Stimulated activated CD4-positive, alpha-beta T cell treated with anti-CD3 and anti-CD28 coated beads, Interleukin-12 subunit alpha, Interleukin-12 subunit beta, amount 100 ng/mL, for 48 hours (primary cell): ENCODE results near the gene TECR.
"Not testable (repeated sequence)": the region's sequence is repeated elsewhere in the genome, so short reads cannot be mapped to it uniquely, and the experiment has no call there.

Source experiments
- DNase-seq, 3 donors: peaks; one replicate each; pipeline ENCODE4 v3.0.0-alpha.2; 2020; ENCODE audit warnings: low read depth in 2 of 3, low spot score in 1 of 3

Gene TECR

DNA sequence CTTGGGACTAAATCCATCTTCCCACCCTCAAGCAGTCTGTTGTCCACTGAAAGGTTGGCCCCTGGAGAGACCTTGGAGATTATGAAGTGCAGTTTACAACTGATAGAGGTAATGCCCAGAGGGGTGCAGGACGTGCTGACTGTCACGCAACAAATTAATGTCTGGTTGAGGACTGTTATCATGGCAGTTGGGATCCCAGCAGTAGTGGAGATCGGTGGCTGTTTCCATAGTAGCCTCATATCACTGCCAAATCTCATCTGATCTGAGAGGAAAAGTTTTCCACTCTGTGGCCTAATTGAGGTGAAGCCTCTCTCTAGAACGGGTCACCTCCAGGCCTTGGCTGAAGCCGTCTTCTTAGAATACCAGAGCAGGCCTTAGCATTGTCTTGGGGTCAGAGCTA lies 4.1 kb downstream of the TECR start:
- no peak for DNase-seq

DNA sequence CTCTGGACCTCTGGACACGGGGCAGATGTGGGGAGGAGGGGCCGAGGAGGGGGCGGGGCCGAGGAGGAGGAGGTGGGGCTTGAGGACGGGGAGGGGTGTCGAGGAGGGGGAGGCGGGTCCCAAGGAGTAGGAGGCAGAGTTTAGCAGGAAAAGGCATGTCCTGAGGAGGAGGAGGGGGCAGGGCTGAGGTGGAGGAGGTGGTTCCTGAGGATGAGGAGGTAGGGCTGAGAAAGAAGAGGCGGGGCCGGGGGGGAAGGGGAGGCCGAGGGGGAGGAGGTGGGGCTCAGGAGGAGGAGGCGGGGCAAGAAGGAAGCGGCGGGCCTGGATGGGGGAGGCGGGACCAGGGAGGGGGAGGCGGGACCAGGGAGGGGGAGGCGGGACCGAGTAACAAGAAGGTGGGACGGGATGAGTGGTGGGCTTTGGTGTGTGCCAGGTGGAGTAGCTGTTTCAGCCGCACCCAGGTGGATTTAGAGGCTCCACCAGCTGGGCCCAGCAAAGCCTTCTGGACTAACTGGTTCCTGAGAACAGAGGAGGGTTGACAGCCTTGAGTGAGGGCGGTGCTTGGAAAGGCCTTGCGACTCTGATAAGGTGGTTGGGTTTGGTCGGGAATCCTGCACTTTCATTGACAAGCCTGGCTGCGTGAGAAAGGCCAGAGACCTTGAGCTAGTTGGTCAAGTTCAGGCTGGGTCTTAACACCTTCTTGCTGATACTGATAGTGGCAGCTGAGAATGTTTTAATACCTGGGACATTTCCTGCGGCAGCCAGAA lies 7.7 kb downstream of the TECR start:
- peak in 2 of 3 donors; percentile 30 to 42 for DNase-seq

- DNase-seq: no peak
Measured at GRCh38 chr19:14540741-14541525, 11.5 kb downstream of the TECR start.

DNA sequence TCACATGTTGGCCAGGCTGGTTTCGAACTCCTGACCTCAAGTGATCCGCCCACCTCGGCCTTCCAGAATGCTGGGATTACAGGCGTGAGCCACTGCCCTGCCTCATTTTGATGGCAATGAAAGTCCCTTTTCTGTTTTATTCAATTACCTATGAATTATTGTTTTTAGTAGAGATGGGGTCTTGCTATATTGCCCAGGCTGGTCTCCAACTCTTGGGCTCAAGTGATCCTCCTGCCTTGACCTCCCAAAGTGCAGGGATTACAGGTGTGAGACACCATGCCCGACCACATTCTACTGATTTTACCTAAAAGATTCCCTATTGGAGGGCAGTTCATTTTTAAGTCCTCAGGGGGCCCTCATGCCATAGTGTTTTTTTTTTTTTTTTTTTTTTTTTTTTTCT lies 12.6 kb downstream of the TECR start:
- not testable (repeated sequence) for DNase-seq

GRCh38 chr19:14542711-14543328 lies 13.4 kb downstream of the TECR start:
- DNase-seq: no peak

GRCh38 chr19:14544047-14544446 lies 14.7 kb downstream of the TECR start:
- no peak for DNase-seq

DNA sequence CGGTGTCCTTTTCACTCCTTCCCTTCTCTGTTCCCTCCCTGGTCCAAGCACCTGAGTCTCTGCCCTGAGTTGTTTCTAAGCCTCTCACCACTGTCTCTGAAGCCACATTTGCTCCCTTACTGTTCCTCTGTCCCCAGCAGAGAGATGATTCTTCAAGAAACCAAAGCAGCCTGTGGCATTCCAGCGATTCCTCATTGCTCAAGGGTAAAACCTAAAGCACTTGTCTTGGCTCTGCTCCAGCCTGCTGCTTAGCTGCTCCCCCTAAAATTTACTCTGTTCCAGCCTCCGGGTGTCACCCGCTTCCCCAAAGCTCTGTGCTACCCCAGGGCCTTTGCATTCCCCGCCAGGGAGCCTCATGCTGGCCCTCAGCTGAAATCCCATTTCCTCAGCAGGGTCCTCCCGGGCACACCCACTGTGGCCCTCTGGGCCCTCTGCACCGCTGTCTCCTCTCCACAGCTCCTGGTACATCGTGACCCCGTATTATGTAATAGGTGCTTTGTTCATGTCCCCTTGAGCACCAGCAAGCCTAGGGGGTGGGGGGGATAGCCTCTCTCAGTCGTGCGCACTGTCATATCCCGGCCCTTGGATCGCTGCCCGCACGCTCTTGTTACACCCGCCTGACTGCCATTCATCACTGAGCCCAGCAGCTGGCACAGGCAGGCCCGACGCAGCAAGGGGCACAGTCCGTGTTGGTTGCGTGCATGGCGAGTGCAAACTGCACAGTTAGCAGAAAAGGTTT lies 15.8 kb downstream of the TECR start:
- DNase-seq: no peak

DNA sequence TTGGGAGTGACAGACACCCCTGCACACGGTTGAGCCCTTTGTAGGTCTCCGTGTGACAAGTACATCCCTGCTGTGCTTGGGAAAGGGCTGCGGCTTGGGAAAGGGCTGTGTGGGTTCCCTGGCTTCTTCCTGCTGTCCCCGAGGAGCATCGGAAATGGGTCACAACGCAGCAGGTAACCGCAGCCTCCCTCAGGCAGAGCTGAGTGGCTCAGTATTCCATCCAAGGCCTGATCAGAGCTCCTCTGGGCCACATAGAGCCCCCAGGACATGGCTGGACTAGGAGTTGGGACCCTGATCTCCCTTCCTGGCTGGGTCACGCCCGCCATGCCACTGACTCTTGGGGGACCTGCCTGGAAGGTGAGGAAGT lies 16.3 kb downstream of the TECR start:
- no peak for DNase-seq

GRCh38 chr19:14550201-14550754 lies 20.9 kb downstream of the TECR start:
- DNase-seq: no peak

GRCh38 chr19:14551134-14552005 lies 22.0 kb downstream of the TECR start:
- DNase-seq: peak; percentile 34 to 64 (median 47)

- DNase-seq: not testable (repeated sequence)
Measured at GRCh38 chr19:14552006-14552360, 22.6 kb downstream of the TECR start.

GRCh38 chr19:14553042-14553938 lies 23.9 kb downstream of the TECR start:
- DNase-seq: no peak

- DNase-seq: no peak
Measured at GRCh38 chr19:14553939-14554243, 24.5 kb downstream of the TECR start.

GRCh38 chr19:14554382-14554812 lies 25.0 kb downstream of the TECR start:
- DNase-seq: no peak

- no peak for DNase-seq
Measured at GRCh38 chr19:14555918-14556661, 26.7 kb downstream of the TECR start.

- peak; percentile 62 to 75 (median 68) for DNase-seq
Measured at GRCh38 chr19:14556662-14557188, 27.3 kb downstream of the TECR start.

GRCh38 chr19:14558370-14559066 lies 29.1 kb downstream of the TECR start:
- DNase-seq: no peak
